Effector memory CD8-positive, alpha-beta T cell (primary cell): ENCODE data around the gene PRKCQ.

Source experiments
- ATAC-seq: fragments of 150-1000 bp; cut with Tn5 transposase; replicated peaks from 2 replicates; pipeline ENCODE4 v1.10.0; 2021; ENCODE audit warnings: mild to moderate bottlenecking, moderate library complexity
- DNase-seq, 3 experiments: peaks; one replicate each; pipeline ENCODE4 v3.0.0; 2021
- H3K27ac Mint-ChIP-seq, 2 donors: one replicate each; pipeline ENCODE4 v1.8.0; 2022; ENCODE audit warnings: mild to moderate bottlenecking in 2 of 2, mixed read lengths in 2 of 2, moderate library complexity in 2 of 2
- H3K27me3 Mint-ChIP-seq, 2 donors: one replicate each; pipeline ENCODE4 v1.8.0; 2022; ENCODE audit warnings: mixed read lengths in 2 of 2
- H3K36me3 Mint-ChIP-seq: one replicate; pipeline ENCODE4 v1.8.0; 2022; ENCODE audit warnings: mild to moderate bottlenecking, moderate library complexity, mixed read lengths; ENCODE audit not compliant: insufficient read depth
- H3K4me1 Mint-ChIP-seq, 2 donors: one replicate each; pipeline ENCODE4 v1.8.0; 2022; ENCODE audit warnings: low read depth in 2 of 2, mixed read lengths in 2 of 2
- H3K4me3 Mint-ChIP-seq, 2 donors: one replicate each; pipeline ENCODE4 v1.8.0; 2022; ENCODE audit warnings: mild to moderate bottlenecking in 2 of 2, mixed read lengths in 2 of 2, moderate library complexity in 2 of 2
- H3K9me3 Mint-ChIP-seq, 2 donors: one replicate each; pipeline ENCODE4 v1.8.0; 2022; ENCODE audit warnings: mixed read lengths in 2 of 2

PRKCQ gene

GRCh38 chr10:6404127-6405072 lies 175.7 kb downstream of the PRKCQ start:
- Mint-ChIP-seq H3K4me1 (peaks cover 19 to 22% of the 10 kb centered on the region in 2 donors), H3K27me3 (no peaks in the 10 kb centered on the region), H3K4me3 (no peak overlapping the region), H3K36me3 (peaks cover 10% of the 10 kb centered on the region), H3K9me3 (no peaks in the 10 kb centered on the region), H3K27ac (peak overlapping the region in 1 of 2 donors; percentile 41)
- ATAC-seq (no peak), DNase-seq (no peak)

- ATAC-seq: no peak
- Mint-ChIP-seq H3K4me1 (peaks cover 10 to 17% of the 10 kb centered on the region in 2 donors), H3K27me3 (no peaks in the 10 kb centered on the region), H3K27ac (no peak overlapping the region), H3K9me3 (no peaks in the 10 kb centered on the region), H3K36me3 (peaks cover 9% of the 10 kb centered on the region), H3K4me3 (no peak overlapping the region)
- no peak for DNase-seq
Observed at GRCh38 chr10:6402960-6403359, 177.1 kb downstream of the PRKCQ start.

GRCh38 chr10:6402349-6402709 lies 177.7 kb downstream of the PRKCQ start:
- no peak overlapping the region for H3K4me3 Mint-ChIP-seq
- peaks cover 9 to 15% of the 10 kb centered on the region in 2 donors for H3K4me1 Mint-ChIP-seq
- H3K27ac Mint-ChIP-seq: no peak overlapping the region
- no peaks in the 10 kb centered on the region for H3K27me3 Mint-ChIP-seq
- DNase-seq (no peak), ATAC-seq (no peak)
- H3K9me3 Mint-ChIP-seq: no peaks in the 10 kb centered on the region
- H3K36me3 Mint-ChIP-seq: peaks cover 9% of the 10 kb centered on the region

- Mint-ChIP-seq H3K9me3 (no peaks in the 10 kb centered on the region), H3K27me3 (no peaks in the 10 kb centered on the region), H3K4me1 (peaks cover 9 to 12% of the 10 kb centered on the region in 2 donors), H3K36me3 (peaks cover 5% of the 10 kb centered on the region), H3K4me3 (peak overlapping the region in 1 of 2 donors; percentile 53), H3K27ac (peak overlapping the region in 1 of 2 donors; percentile 47)
- peak; percentile 94 for ATAC-seq
- DNase-seq: peak; percentile 41 to 60 (median 52)
Observed at GRCh38 chr10:6401558-6402348, 178.3 kb downstream of the PRKCQ start.

GRCh38 chr10:6400821-6401465 lies 179.1 kb downstream of the PRKCQ start:
- Mint-ChIP-seq H3K4me1 (peaks cover 9 to 12% of the 10 kb centered on the region in 2 donors), H3K36me3 (peaks cover 3% of the 10 kb centered on the region), H3K9me3 (no peaks in the 10 kb centered on the region), H3K27me3 (no peaks in the 10 kb centered on the region), H3K4me3 (no peak overlapping the region), H3K27ac (no peak overlapping the region)
- no peak for ATAC-seq
- DNase-seq: no peak

GRCh38 chr10:6400331-6400730 lies 179.7 kb downstream of the PRKCQ start:
- no peaks in the 10 kb centered on the region for H3K27me3 Mint-ChIP-seq
- peaks cover 9 to 12% of the 10 kb centered on the region in 2 donors for H3K4me1 Mint-ChIP-seq
- H3K9me3 Mint-ChIP-seq: no peaks in the 10 kb centered on the region
- ATAC-seq (no peak), DNase-seq (no peak)
- H3K27ac Mint-ChIP-seq: no peak overlapping the region
- no peak overlapping the region for H3K4me3 Mint-ChIP-seq
- H3K36me3 Mint-ChIP-seq: peaks cover 3% of the 10 kb centered on the region

GRCh38 chr10:6399879-6400278 lies 180.2 kb downstream of the PRKCQ start:
- ATAC-seq: no peak

GRCh38 chr10:6399231-6399741 lies 180.8 kb downstream of the PRKCQ start:
- ATAC-seq: no peak
- Mint-ChIP-seq H3K9me3 (no peaks in the 10 kb centered on the region), H3K4me1 (peaks cover 6 to 7% of the 10 kb centered on the region in 2 donors), H3K36me3 (peaks cover 3% of the 10 kb centered on the region), H3K27me3 (no peaks in the 10 kb centered on the region), H3K4me3 (no peak overlapping the region), H3K27ac (peak overlapping the region in 1 of 2 donors; percentile 54)
- DNase-seq: no peak

More at GRCh38 chr10:6399879-6400278, 180.2 kb downstream of the PRKCQ start:
- Mint-ChIP-seq H3K4me1 (peaks cover 8 to 11% of the 10 kb centered on the region in 2 donors), H3K4me3 (no peak overlapping the region), H3K9me3 (no peaks in the 10 kb centered on the region), H3K27me3 (no peaks in the 10 kb centered on the region), H3K27ac (no peak overlapping the region), H3K36me3 (peaks cover 3% of the 10 kb centered on the region)
- no peak for DNase-seq

- H3K9me3 Mint-ChIP-seq: no peaks in the 10 kb centered on the region
- H3K36me3 Mint-ChIP-seq: peaks cover 3% of the 10 kb centered on the region
- H3K4me1 Mint-ChIP-seq: peaks cover 6 to 7% of the 10 kb centered on the region in 2 donors
- ATAC-seq: no peak
- DNase-seq: no peak
- H3K27me3 Mint-ChIP-seq: no peaks in the 10 kb centered on the region
- no peak overlapping the region for H3K27ac Mint-ChIP-seq
- no peak overlapping the region for H3K4me3 Mint-ChIP-seq
Observed at GRCh38 chr10:6398399-6398798, 181.7 kb downstream of the PRKCQ start.

- Mint-ChIP-seq H3K27ac (no peak overlapping the region), H3K36me3 (peaks cover 3% of the 10 kb centered on the region), H3K4me1 (peaks cover 2% of the 10 kb centered on the region in 2 donors), H3K9me3 (no peaks in the 10 kb centered on the region), H3K4me3 (no peak overlapping the region), H3K27me3 (no peaks in the 10 kb centered on the region)
- DNase-seq: no peak
- no peak for ATAC-seq
Observed at GRCh38 chr10:6396652-6397051, 183.4 kb downstream of the PRKCQ start.

- Mint-ChIP-seq H3K27ac (no peak overlapping the region), H3K4me3 (no peak overlapping the region), H3K9me3 (no peaks in the 10 kb centered on the region), H3K36me3 (no peaks in the 10 kb centered on the region), H3K4me1 (no peaks in the 10 kb centered on the region), H3K27me3 (no peaks in the 10 kb centered on the region)
- ATAC-seq: no peak
- no peak for DNase-seq
Observed at GRCh38 chr10:6396226-6396625, 183.8 kb downstream of the PRKCQ start.

- no peak for DNase-seq
- Mint-ChIP-seq H3K9me3 (peaks cover 0 to 2% of the 10 kb centered on the region in 2 donors), H3K27me3 (no peaks in the 10 kb centered on the region), H3K4me1 (no peaks in the 10 kb centered on the region), H3K36me3 (no peaks in the 10 kb centered on the region), H3K4me3 (no peak overlapping the region), H3K27ac (no peak overlapping the region)
- no peak for ATAC-seq
Observed at GRCh38 chr10:6395606-6396005, 184.5 kb downstream of the PRKCQ start.

- Mint-ChIP-seq H3K27ac (no peak overlapping the region), H3K36me3 (no peaks in the 10 kb centered on the region), H3K4me3 (no peak overlapping the region), H3K27me3 (no peaks in the 10 kb centered on the region), H3K4me1 (no peaks in the 10 kb centered on the region), H3K9me3 (peaks cover 0 to 7% of the 10 kb centered on the region in 2 donors)
- DNase-seq (no peak), ATAC-seq (no peak)
Observed at GRCh38 chr10:6394084-6394483, 186.0 kb downstream of the PRKCQ start.
